Measurements from ENCODE around the gene BCL10.

- no peak for TF ChIP-seq EGR1 (IDR thresholded peaks at IDR 0.05; ENCODE audit: low read depth)
- no peak for TF ChIP-seq EZH2phosphoT487 (IDR thresholded peaks at IDR 0.05; ENCODE audit: borderline replicate concordance)
- TF ChIP-seq EZH2 (IDR thresholded peaks at IDR 0.05) = no peak
These were observed 51.5 kb downstream of the BCL10 start for GRCh38 chr1:85224734-85225623.

All from HCT116 (cell line).